ENCODE data around the gene UBALD1. TPM values are rescaled to one million over a fixed set of nuclear protein-coding genes. Genes with fewer than 3 reads are reported as not detected.

UBALD1 gene
- total and polyA plus RNA-seq, 2 donors, result 5.9 to 20.4 TPM

GRCh38 chr16:4607841-4608703 lies 6.6 kb downstream of the UBALD1 start:
- Histone ChIP-seq H3K9me3 (ENCODE audit: control insufficient read depth in 2 of 2, insufficient read depth in 1 of 2, low read length in 1 of 2) (no peaks in the 10 kb centered on the region), H3K36me3 (ENCODE audit: control insufficient read depth in 2 of 2, insufficient read depth in 2 of 2, low read length in 1 of 2) (peaks cover 20 to 28% of the 10 kb centered on the region in 2 donors), H3K4me1 (ENCODE audit: control insufficient read depth in 2 of 2, insufficient read depth in 2 of 2, low read length in 2 of 2) (peaks cover 0 to 7% of the 10 kb centered on the region in 2 donors), H3K27ac (ENCODE audit: low read depth in 1 of 2, low read length in 1 of 2) (no peak overlapping the region), H3K4me3 (ENCODE audit: low read length in 2 of 2) (no peak overlapping the region), H3K27me3 (ENCODE audit: control insufficient read depth in 2 of 2, insufficient read depth in 1 of 2, low read length in 1 of 2) (no peaks in the 10 kb centered on the region)
- DNase-seq (ENCODE audit: low read depth in 6 of 9, low spot score in 9 of 9), result no peak
- WGBS, result 94% methylated on average over 22 of the region's 22 CpGs

GRCh38 chr16:4606354-4606753 lies 8.3 kb downstream of the UBALD1 start:
- WGBS, result 91% methylated on average over 9 of the region's 9 CpGs
- no peak overlapping the region for H3K27ac ChIP-seq (ENCODE audit: low read depth in 1 of 2, low read length in 1 of 2)
- no peak overlapping the region for H3K4me3 ChIP-seq (ENCODE audit: low read length in 2 of 2)
- DNase-seq (ENCODE audit: low read depth in 6 of 9, low spot score in 9 of 9), result no peak
- peaks cover 0 to 6% of the 10 kb centered on the region in 2 donors for H3K4me1 ChIP-seq (ENCODE audit: control insufficient read depth in 2 of 2, insufficient read depth in 2 of 2, low read length in 2 of 2)
- H3K9me3 ChIP-seq (ENCODE audit: control insufficient read depth in 2 of 2, insufficient read depth in 1 of 2, low read length in 1 of 2), result no peaks in the 10 kb centered on the region
- H3K36me3 ChIP-seq (ENCODE audit: control insufficient read depth in 2 of 2, insufficient read depth in 2 of 2, low read length in 1 of 2), result peaks cover 20 to 28% of the 10 kb centered on the region in 2 donors
- H3K27me3 ChIP-seq (ENCODE audit: control insufficient read depth in 2 of 2, insufficient read depth in 1 of 2, low read length in 1 of 2), result peaks cover 0 to 8% of the 10 kb centered on the region in 2 donors

- peaks cover 19 to 21% of the 10 kb centered on the region in 2 donors for H3K36me3 ChIP-seq (ENCODE audit: control insufficient read depth in 2 of 2, insufficient read depth in 2 of 2, low read length in 1 of 2)
- H3K9me3 ChIP-seq (ENCODE audit: control insufficient read depth in 2 of 2, insufficient read depth in 1 of 2, low read length in 1 of 2), result no peaks in the 10 kb centered on the region
- peaks cover 0 to 6% of the 10 kb centered on the region in 2 donors for H3K4me1 ChIP-seq (ENCODE audit: control insufficient read depth in 2 of 2, insufficient read depth in 2 of 2, low read length in 2 of 2)
- no peak overlapping the region for H3K4me3 ChIP-seq (ENCODE audit: low read length in 2 of 2)
- H3K27me3 ChIP-seq (ENCODE audit: control insufficient read depth in 2 of 2, insufficient read depth in 1 of 2, low read length in 1 of 2), result peaks cover 0 to 8% of the 10 kb centered on the region in 2 donors
- DNase-seq (ENCODE audit: low read depth in 6 of 9, low spot score in 9 of 9), result no peak
- 87% methylated on average over 15 of the region's 15 CpGs for WGBS
- H3K27ac ChIP-seq (ENCODE audit: low read depth in 1 of 2, low read length in 1 of 2), result no peak overlapping the region
These were observed 10.3 kb downstream of the UBALD1 start for GRCh38 chr16:4604401-4604800.

GRCh38 chr16:4603624-4604170 lies 11.0 kb downstream of the UBALD1 start:
- Histone ChIP-seq H3K27me3 (ENCODE audit: control insufficient read depth in 2 of 2, insufficient read depth in 1 of 2, low read length in 1 of 2) (peaks cover 0 to 8% of the 10 kb centered on the region in 2 donors), H3K27ac (ENCODE audit: low read depth in 1 of 2, low read length in 1 of 2) (no peak overlapping the region), H3K4me3 (ENCODE audit: low read length in 2 of 2) (no peak overlapping the region), H3K9me3 (ENCODE audit: control insufficient read depth in 2 of 2, insufficient read depth in 1 of 2, low read length in 1 of 2) (no peaks in the 10 kb centered on the region), H3K36me3 (ENCODE audit: control insufficient read depth in 2 of 2, insufficient read depth in 2 of 2, low read length in 1 of 2) (peaks cover 13 to 14% of the 10 kb centered on the region in 2 donors), H3K4me1 (ENCODE audit: control insufficient read depth in 2 of 2, insufficient read depth in 2 of 2, low read length in 2 of 2) (peaks cover 0 to 6% of the 10 kb centered on the region in 2 donors)
- WGBS, result 92% methylated on average over 13 of the region's 13 CpGs
- DNase-seq (ENCODE audit: low read depth in 6 of 9, low spot score in 9 of 9), result no peak

GRCh38 chr16:4602331-4602730 lies 12.4 kb downstream of the UBALD1 start:
- H3K27ac ChIP-seq (ENCODE audit: low read depth in 1 of 2, low read length in 1 of 2), result no peak overlapping the region
- 93% methylated on average over 8 of the region's 8 CpGs for WGBS

GRCh38 chr16:4601864-4602186 lies 12.9 kb downstream of the UBALD1 start:
- Histone ChIP-seq H3K27ac (ENCODE audit: low read depth in 1 of 2, low read length in 1 of 2) (no peak overlapping the region), H3K4me1 (ENCODE audit: control insufficient read depth in 2 of 2, insufficient read depth in 2 of 2, low read length in 2 of 2) (peaks cover 0 to 6% of the 10 kb centered on the region in 2 donors), H3K36me3 (ENCODE audit: control insufficient read depth in 2 of 2, insufficient read depth in 2 of 2, low read length in 1 of 2) (no peaks in the 10 kb centered on the region), H3K9me3 (ENCODE audit: control insufficient read depth in 2 of 2, insufficient read depth in 1 of 2, low read length in 1 of 2) (no peaks in the 10 kb centered on the region), H3K27me3 (ENCODE audit: control insufficient read depth in 2 of 2, insufficient read depth in 1 of 2, low read length in 1 of 2) (peaks cover 0 to 8% of the 10 kb centered on the region in 2 donors), H3K4me3 (ENCODE audit: low read length in 2 of 2) (no peak overlapping the region)
- DNase-seq (ENCODE audit: low read depth in 6 of 9, low spot score in 9 of 9), result no peak
- WGBS, result 80% methylated on average over 6 of the region's 6 CpGs

More at GRCh38 chr16:4602331-4602730, 12.4 kb downstream of the UBALD1 start:
- no peak for DNase-seq (ENCODE audit: low read depth in 6 of 9, low spot score in 9 of 9)
- Histone ChIP-seq H3K9me3 (ENCODE audit: control insufficient read depth in 2 of 2, insufficient read depth in 1 of 2, low read length in 1 of 2) (no peaks in the 10 kb centered on the region), H3K4me3 (ENCODE audit: low read length in 2 of 2) (no peak overlapping the region), H3K36me3 (ENCODE audit: control insufficient read depth in 2 of 2, insufficient read depth in 2 of 2, low read length in 1 of 2) (peaks cover under 1 to 1% of the 10 kb centered on the region in 2 donors), H3K4me1 (ENCODE audit: control insufficient read depth in 2 of 2, insufficient read depth in 2 of 2, low read length in 2 of 2) (peaks cover 0 to 6% of the 10 kb centered on the region in 2 donors), H3K27me3 (ENCODE audit: control insufficient read depth in 2 of 2, insufficient read depth in 1 of 2, low read length in 1 of 2) (peaks cover 0 to 8% of the 10 kb centered on the region in 2 donors)

GRCh38 chr16:4601036-4601863 lies 13.4 kb downstream of the UBALD1 start:
- WGBS, result 58% methylated on average over 18 of the region's 18 CpGs
- no peak overlapping the region for H3K4me3 ChIP-seq (ENCODE audit: low read length in 2 of 2)
- H3K4me1 ChIP-seq (ENCODE audit: control insufficient read depth in 2 of 2, insufficient read depth in 2 of 2, low read length in 2 of 2), result peaks cover 0 to 6% of the 10 kb centered on the region in 2 donors
- no peak overlapping the region for H3K27ac ChIP-seq (ENCODE audit: low read depth in 1 of 2, low read length in 1 of 2)
- peaks cover 0 to 8% of the 10 kb centered on the region in 2 donors for H3K27me3 ChIP-seq (ENCODE audit: control insufficient read depth in 2 of 2, insufficient read depth in 1 of 2, low read length in 1 of 2)
- H3K9me3 ChIP-seq (ENCODE audit: control insufficient read depth in 2 of 2, insufficient read depth in 1 of 2, low read length in 1 of 2), result no peaks in the 10 kb centered on the region
- no peak for DNase-seq (ENCODE audit: low read depth in 6 of 9, low spot score in 9 of 9)
- no peaks in the 10 kb centered on the region for H3K36me3 ChIP-seq (ENCODE audit: control insufficient read depth in 2 of 2, insufficient read depth in 2 of 2, low read length in 1 of 2)

GRCh38 chr16:4599545-4599944 lies 15.1 kb downstream of the UBALD1 start:
- 96% methylated on average over 8 of the region's 8 CpGs for WGBS
- Histone ChIP-seq H3K4me3 (ENCODE audit: low read length in 2 of 2) (no peak overlapping the region), H3K9me3 (ENCODE audit: control insufficient read depth in 2 of 2, insufficient read depth in 1 of 2, low read length in 1 of 2) (no peaks in the 10 kb centered on the region), H3K27ac (ENCODE audit: low read depth in 1 of 2, low read length in 1 of 2) (no peak overlapping the region), H3K27me3 (ENCODE audit: control insufficient read depth in 2 of 2, insufficient read depth in 1 of 2, low read length in 1 of 2) (peaks cover 0 to 8% of the 10 kb centered on the region in 2 donors), H3K4me1 (ENCODE audit: control insufficient read depth in 2 of 2, insufficient read depth in 2 of 2, low read length in 2 of 2) (peaks cover 0 to 6% of the 10 kb centered on the region in 2 donors), H3K36me3 (ENCODE audit: control insufficient read depth in 2 of 2, insufficient read depth in 2 of 2, low read length in 1 of 2) (no peaks in the 10 kb centered on the region)
- no peak for DNase-seq (ENCODE audit: low read depth in 6 of 9, low spot score in 9 of 9)

Measured in thymus (tissue), 11 donors.